ENCODE measurements around the gene SCNN1B. TPM values are rescaled to one million over a fixed set of nuclear protein-coding genes. Genes with fewer than 3 reads are reported as not detected.

SCNN1B gene
- total RNA-seq, 1 donor from 2014 or later: not detected

- no peak for TF ChIP-seq CTCF (IDR thresholded peaks at IDR 0.05)
- no peak overlapping the region for H3K27ac Mint-ChIP-seq (ENCODE audit: unreplicated experiment)
- no peaks in the 10 kb centered on the region for H3K4me1 Mint-ChIP-seq (ENCODE audit: unreplicated experiment)
- DNase-seq (ENCODE audit: extremely low spot score, unreplicated experiment): no peak
- H3K27me3 Mint-ChIP-seq (ENCODE audit: unreplicated experiment): no peaks in the 10 kb centered on the region
- H3K9me3 Mint-ChIP-seq (ENCODE audit: unreplicated experiment): no peaks in the 10 kb centered on the region
- H3K4me3 Mint-ChIP-seq (ENCODE audit: unreplicated experiment): no peak overlapping the region
- H3K36me3 Mint-ChIP-seq (ENCODE audit: unreplicated experiment): no peaks in the 10 kb centered on the region
These were observed 16.0 kb upstream of the SCNN1B start for GRCh38 chr16:23286131-23286532.

- H3K27ac Mint-ChIP-seq (ENCODE audit: unreplicated experiment): no peak overlapping the region
- H3K9me3 Mint-ChIP-seq (ENCODE audit: unreplicated experiment): no peaks in the 10 kb centered on the region
- H3K4me1 Mint-ChIP-seq (ENCODE audit: unreplicated experiment): no peaks in the 10 kb centered on the region
- no peaks in the 10 kb centered on the region for H3K27me3 Mint-ChIP-seq (ENCODE audit: unreplicated experiment)
- no peak for DNase-seq (ENCODE audit: extremely low spot score, unreplicated experiment)
- no peak for TF ChIP-seq CTCF (IDR thresholded peaks at IDR 0.05)
- H3K36me3 Mint-ChIP-seq (ENCODE audit: unreplicated experiment): no peaks in the 10 kb centered on the region
- H3K4me3 Mint-ChIP-seq (ENCODE audit: unreplicated experiment): no peak overlapping the region
These were observed 13.9 kb upstream of the SCNN1B start for GRCh38 chr16:23288209-23288608.

GRCh38 chr16:23288726-23289512 lies 13.2 kb upstream of the SCNN1B start:
- H3K4me3 Mint-ChIP-seq (ENCODE audit: unreplicated experiment): no peak overlapping the region
- H3K27ac Mint-ChIP-seq (ENCODE audit: unreplicated experiment): no peak overlapping the region
- no peak for TF ChIP-seq CTCF (IDR thresholded peaks at IDR 0.05)
- H3K9me3 Mint-ChIP-seq (ENCODE audit: unreplicated experiment): no peaks in the 10 kb centered on the region
- H3K36me3 Mint-ChIP-seq (ENCODE audit: unreplicated experiment): no peaks in the 10 kb centered on the region
- no peak for DNase-seq (ENCODE audit: extremely low spot score, unreplicated experiment)
- H3K4me1 Mint-ChIP-seq (ENCODE audit: unreplicated experiment): no peaks in the 10 kb centered on the region
- H3K27me3 Mint-ChIP-seq (ENCODE audit: unreplicated experiment): no peaks in the 10 kb centered on the region

GRCh38 chr16:23290189-23291062 lies 11.7 kb upstream of the SCNN1B start:
- Mint-ChIP-seq H3K9me3 (ENCODE audit: unreplicated experiment) (no peaks in the 10 kb centered on the region), H3K27ac (ENCODE audit: unreplicated experiment) (no peak overlapping the region), H3K36me3 (ENCODE audit: unreplicated experiment) (no peaks in the 10 kb centered on the region), H3K27me3 (ENCODE audit: unreplicated experiment) (no peaks in the 10 kb centered on the region), H3K4me1 (ENCODE audit: unreplicated experiment) (no peaks in the 10 kb centered on the region), H3K4me3 (ENCODE audit: unreplicated experiment) (no peak overlapping the region)
- TF ChIP-seq CTCF (IDR thresholded peaks at IDR 0.05): no peak
- DNase-seq (ENCODE audit: extremely low spot score, unreplicated experiment): no peak

GRCh38 chr16:23293016-23293415 lies 9.1 kb upstream of the SCNN1B start:
- Mint-ChIP-seq H3K9me3 (ENCODE audit: unreplicated experiment) (no peaks in the 10 kb centered on the region), H3K27ac (ENCODE audit: unreplicated experiment) (no peak overlapping the region)

More at GRCh38 chr16:23293016-23293415, 9.1 kb upstream of the SCNN1B start:
- DNase-seq (ENCODE audit: extremely low spot score, unreplicated experiment): no peak
- Mint-ChIP-seq H3K27me3 (ENCODE audit: unreplicated experiment) (peaks cover 4% of the 10 kb centered on the region), H3K4me3 (ENCODE audit: unreplicated experiment) (no peak overlapping the region), H3K36me3 (ENCODE audit: unreplicated experiment) (no peaks in the 10 kb centered on the region), H3K4me1 (ENCODE audit: unreplicated experiment) (no peaks in the 10 kb centered on the region)
- no peak for TF ChIP-seq CTCF (IDR thresholded peaks at IDR 0.05)

Data from osteocyte (in vitro differentiated cells).